Measurements from ENCODE around the gene FLAD1. TPM values are rescaled to one million over a fixed set of nuclear protein-coding genes. Genes with fewer than 3 reads are reported as not detected.
"Not testable (repeated sequence)": the region's sequence is repeated elsewhere in the genome, so short reads cannot be mapped to it uniquely, and the experiment has no call there.

FLAD1 gene
- total and polyA plus RNA-seq, 2 donors (not counting 1 experiment from before 2014, with no cell fraction given), result 11.8 to 24.9 TPM

GRCh38 chr1:154978360-154978759 lies 4.8 kb upstream of the FLAD1 start:
- no peaks in the 10 kb centered on the region for H3K36me3 ChIP-seq (ENCODE audit: control insufficient read depth, insufficient read depth, low read length)
- no peak for DNase-seq (ENCODE audit: low read depth in 2 of 2)
- no peak overlapping the region for H3K4me3 ChIP-seq (replicated peaks in 1 of 4; ENCODE audit: control extremely low read depth in 1 of 4, insufficient read depth in 1 of 4, low read depth in 3 of 4, low read length in 4 of 4)
- H3K27me3 ChIP-seq (ENCODE audit: control insufficient read depth, insufficient read depth, low read length), result no peaks in the 10 kb centered on the region
- no peak for TF ChIP-seq CTCF (conservative IDR thresholded peaks at IDR 0.05 in 1 of 2, IDR thresholded peaks at IDR 0.05 in 1 of 2; ENCODE audit: low read depth in 1 of 2, low read length in 2 of 2)
- no peak for TF ChIP-seq EZH2 (IDR thresholded peaks at IDR 0.05; ENCODE audit: low read length, missing control alignments)
- no peaks in the 10 kb centered on the region for H4K20me1 ChIP-seq (ENCODE audit: control insufficient read depth, extremely low read depth, insufficient read depth, low read length)
- H2AFZ ChIP-seq (ENCODE audit: low read length), result no peak overlapping the region
- no peaks in the 10 kb centered on the region for H3K9me3 ChIP-seq (ENCODE audit: control insufficient read depth, insufficient read depth, low read depth, low read length)
- H3K79me2 ChIP-seq (ENCODE audit: control insufficient read depth, insufficient read depth, low read length), result peaks cover 38% of the 10 kb centered on the region
- H3K27ac ChIP-seq (ENCODE audit: insufficient read depth, low read length), result no peak overlapping the region
- no peak overlapping the region for H3K4me2 ChIP-seq (ENCODE audit: extremely low read depth, insufficient read depth, low read length)
- H3K9ac ChIP-seq (ENCODE audit: insufficient read depth, low read length), result no peak overlapping the region
- peaks cover 4% of the 10 kb centered on the region for H3K4me1 ChIP-seq (ENCODE audit: control insufficient read depth, extremely low read depth, insufficient read depth, low read length)

GRCh38 chr1:154982341-154982740 lies 803 bp upstream of the FLAD1 start:
- Histone ChIP-seq H4K20me1 (ENCODE audit: control insufficient read depth, extremely low read depth, insufficient read depth, low read length) (no peaks in the 10 kb centered on the region), H3K36me3 (ENCODE audit: control insufficient read depth, insufficient read depth, low read length) (no peaks in the 10 kb centered on the region), H3K9ac (ENCODE audit: insufficient read depth, low read length) (no peak overlapping the region), H3K4me3 (replicated peaks in 1 of 4; ENCODE audit: control extremely low read depth in 1 of 4, insufficient read depth in 1 of 4, low read depth in 3 of 4, low read length in 4 of 4) (peak overlapping the region in 3 of 4 experiments; percentile 41 to 100 (median 98)), H3K27ac (ENCODE audit: insufficient read depth, low read length) (no peak overlapping the region), H3K27me3 (ENCODE audit: control insufficient read depth, insufficient read depth, low read length) (no peaks in the 10 kb centered on the region), H3K4me1 (ENCODE audit: control insufficient read depth, extremely low read depth, insufficient read depth, low read length) (peaks cover 6% of the 10 kb centered on the region), H2AFZ (ENCODE audit: low read length) (peak overlapping the region; percentile 84), H3K79me2 (ENCODE audit: control insufficient read depth, insufficient read depth, low read length) (peaks cover 28% of the 10 kb centered on the region), H3K4me2 (ENCODE audit: extremely low read depth, insufficient read depth, low read length) (peak overlapping the region; percentile 89), H3K9me3 (ENCODE audit: control insufficient read depth, insufficient read depth, low read depth, low read length) (no peaks in the 10 kb centered on the region)
- no peak for TF ChIP-seq CTCF (conservative IDR thresholded peaks at IDR 0.05 in 1 of 2, IDR thresholded peaks at IDR 0.05 in 1 of 2; ENCODE audit: low read depth in 1 of 2, low read length in 2 of 2)
- no peak for TF ChIP-seq EZH2 (IDR thresholded peaks at IDR 0.05; ENCODE audit: low read length, missing control alignments)
- DNase-seq (ENCODE audit: low read depth in 2 of 2), result no peak

GRCh38 chr1:154983776-154984466 lies 777 bp downstream of the FLAD1 start:
- Histone ChIP-seq H3K4me3 (replicated peaks in 1 of 4; ENCODE audit: control extremely low read depth in 1 of 4, insufficient read depth in 1 of 4, low read depth in 3 of 4, low read length in 4 of 4) (peak overlapping the region; percentile 77 to 100 (median 94)), H3K9me3 (ENCODE audit: control insufficient read depth, insufficient read depth, low read depth, low read length) (no peaks in the 10 kb centered on the region), H4K20me1 (ENCODE audit: control insufficient read depth, extremely low read depth, insufficient read depth, low read length) (no peaks in the 10 kb centered on the region), H3K4me2 (ENCODE audit: extremely low read depth, insufficient read depth, low read length) (peak overlapping the region; percentile 95), H3K4me1 (ENCODE audit: control insufficient read depth, extremely low read depth, insufficient read depth, low read length) (peaks cover 6% of the 10 kb centered on the region), H3K9ac (ENCODE audit: insufficient read depth, low read length) (peak overlapping the region; percentile 66), H3K79me2 (ENCODE audit: control insufficient read depth, insufficient read depth, low read length) (peaks cover 16% of the 10 kb centered on the region), H3K27me3 (ENCODE audit: control insufficient read depth, insufficient read depth, low read length) (no peaks in the 10 kb centered on the region), H3K27ac (ENCODE audit: insufficient read depth, low read length) (peak overlapping the region; percentile 46), H2AFZ (ENCODE audit: low read length) (no peak overlapping the region), H3K36me3 (ENCODE audit: control insufficient read depth, insufficient read depth, low read length) (peaks cover 8% of the 10 kb centered on the region)
- no peak for TF ChIP-seq CTCF (conservative IDR thresholded peaks at IDR 0.05 in 1 of 2, IDR thresholded peaks at IDR 0.05 in 1 of 2; ENCODE audit: low read depth in 1 of 2, low read length in 2 of 2)
- TF ChIP-seq EZH2 (IDR thresholded peaks at IDR 0.05; ENCODE audit: low read length, missing control alignments), result no peak
- no peak for DNase-seq (ENCODE audit: low read depth in 2 of 2)

- not testable (repeated sequence) for H3K4me1 ChIP-seq (ENCODE audit: control insufficient read depth, extremely low read depth, insufficient read depth, low read length); H2AFZ ChIP-seq (ENCODE audit: low read length); H3K4me3 ChIP-seq (replicated peaks in 1 of 4; ENCODE audit: control extremely low read depth in 1 of 4, insufficient read depth in 1 of 4, low read depth in 3 of 4, low read length in 4 of 4); H3K27ac ChIP-seq (ENCODE audit: insufficient read depth, low read length); DNase-seq (ENCODE audit: low read depth in 2 of 2); H3K36me3 ChIP-seq (ENCODE audit: control insufficient read depth, insufficient read depth, low read length); H4K20me1 ChIP-seq (ENCODE audit: control insufficient read depth, extremely low read depth, insufficient read depth, low read length); H3K27me3 ChIP-seq (ENCODE audit: control insufficient read depth, insufficient read depth, low read length); H3K9ac ChIP-seq (ENCODE audit: insufficient read depth, low read length); H3K4me2 ChIP-seq (ENCODE audit: extremely low read depth, insufficient read depth, low read length); H3K9me3 ChIP-seq (ENCODE audit: control insufficient read depth, insufficient read depth, low read depth, low read length)
- H3K79me2 ChIP-seq (ENCODE audit: control insufficient read depth, insufficient read depth, low read length), result peaks cover 13% of the 10 kb centered on the region
Measured at GRCh38 chr1:154986736-154987135, 3.6 kb downstream of the FLAD1 start.

Data from fibroblast of lung (primary cell).